NCI-H2196 (cell line): ENCODE data around the gene TNFAIP8L1.
A peak's percentile ranks its signal among the peaks of the same experiment; 100 is the strongest.

ENCODE experiments used
- DNase-seq: peaks from one replicate; lab custom pipeline; 2025; ENCODE audit not compliant: unreplicated experiment; lab: John Stamatoyannopoulos, UW

TNFAIP8L1 gene

DNA sequence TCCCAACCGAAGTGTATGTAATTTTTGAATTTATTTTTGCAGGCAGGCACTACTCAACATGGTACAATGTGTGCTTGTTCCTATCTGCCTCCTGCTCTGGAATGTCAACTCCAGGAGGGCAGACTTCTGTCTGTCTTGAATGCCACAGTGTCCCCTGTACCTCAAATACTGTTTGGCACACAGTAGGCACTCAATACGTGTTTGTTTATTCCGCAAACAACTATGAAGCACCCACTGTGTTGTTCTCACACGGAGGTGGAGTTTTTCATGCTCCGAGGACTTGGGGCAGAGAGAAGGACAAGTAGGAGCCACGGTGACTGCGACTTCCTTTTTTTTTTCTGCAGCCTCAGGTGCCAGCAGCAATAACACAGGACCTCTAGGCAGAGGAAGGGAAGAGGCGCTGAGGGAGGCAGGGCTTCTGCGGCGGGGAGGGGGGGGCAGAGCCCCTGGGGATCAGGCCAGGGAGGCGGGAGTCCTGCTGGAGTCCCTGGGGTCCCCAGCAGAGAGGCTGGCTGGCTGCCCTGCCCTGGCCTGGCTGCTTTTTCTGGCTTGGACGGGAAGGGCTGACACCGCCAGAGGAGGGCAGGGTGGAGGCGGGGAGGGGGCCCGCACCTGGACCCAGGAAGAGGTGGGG lies 29.3 kb upstream of the TNFAIP8L1 start:
- DNase-seq = no peak

DNA sequence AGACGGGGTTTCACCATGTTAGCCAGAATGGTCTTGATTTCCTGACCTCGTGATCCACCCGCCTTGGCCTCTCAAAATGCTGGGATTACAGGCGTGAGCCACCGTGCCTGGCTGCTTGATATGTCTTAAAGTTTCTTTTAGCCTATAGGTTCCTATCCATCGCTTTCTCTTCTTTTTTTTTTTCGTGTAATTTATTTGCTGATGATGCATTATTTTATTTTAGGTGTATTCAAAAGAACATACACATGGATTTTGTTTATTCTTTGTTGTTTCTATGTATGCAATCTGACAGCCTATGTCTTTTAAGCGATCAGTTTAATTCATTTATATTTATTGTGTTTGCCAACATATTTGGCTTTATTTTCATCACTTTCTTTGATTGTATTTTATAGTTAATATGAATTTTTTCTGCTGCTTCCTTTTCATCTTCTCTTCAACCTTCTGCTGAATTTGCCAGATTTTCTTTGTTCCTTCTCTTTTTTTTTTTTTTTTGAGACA lies 26.0 kb upstream of the TNFAIP8L1 start:
- DNase-seq = no peak

DNA sequence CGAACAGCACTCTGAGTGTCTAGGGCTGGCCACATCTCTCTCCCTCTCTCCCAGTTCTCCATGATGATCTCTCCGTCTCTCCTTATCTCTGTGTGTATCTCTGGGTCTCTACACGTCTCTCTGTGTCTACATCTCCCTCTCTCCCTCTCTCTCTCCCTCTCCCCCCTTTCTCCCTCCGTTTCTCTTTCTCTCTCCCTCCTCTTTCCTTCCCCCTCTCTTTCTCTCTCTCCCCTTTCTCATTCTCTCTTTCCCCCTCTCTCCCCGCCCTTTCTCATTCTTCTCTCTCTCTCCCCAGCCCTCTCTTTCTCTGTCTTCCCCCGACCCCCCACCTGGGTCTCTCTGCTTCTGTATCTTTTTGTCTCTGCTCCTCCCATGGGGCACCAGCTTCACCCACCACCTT lies 21.3 kb upstream of the TNFAIP8L1 start:
- no peak for DNase-seq

DNA sequence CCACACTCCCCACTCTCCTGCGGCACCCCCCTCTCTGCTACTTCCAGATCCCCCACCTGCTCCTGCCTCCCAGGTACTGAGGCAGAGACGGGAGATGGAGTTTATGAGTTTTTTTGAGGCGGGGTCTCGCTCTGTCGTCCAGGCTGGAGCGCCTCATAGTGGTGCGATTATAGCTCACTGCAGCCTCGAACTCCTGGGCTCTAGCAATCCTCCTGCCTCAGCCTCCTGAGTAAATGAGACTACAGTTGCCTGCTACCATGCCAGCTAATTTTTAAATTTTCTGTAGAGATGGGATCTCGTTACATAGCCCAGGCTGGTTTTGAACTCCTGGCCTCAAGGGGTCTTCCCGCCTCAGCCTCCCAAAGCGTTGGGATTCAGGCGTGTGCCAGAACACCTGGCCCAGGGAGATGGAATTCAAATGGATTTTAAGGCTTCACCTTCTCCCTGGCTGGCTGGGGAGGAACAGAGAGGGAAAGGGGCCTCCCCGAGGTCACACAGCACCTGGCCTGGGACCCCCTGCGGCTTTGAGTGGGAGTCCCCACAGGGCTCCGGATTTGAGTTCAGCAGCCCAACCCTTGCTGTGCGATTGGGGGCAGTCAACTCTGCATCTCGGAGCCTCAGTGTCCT lies 19.5 kb upstream of the TNFAIP8L1 start:
- no peak for DNase-seq

DNA sequence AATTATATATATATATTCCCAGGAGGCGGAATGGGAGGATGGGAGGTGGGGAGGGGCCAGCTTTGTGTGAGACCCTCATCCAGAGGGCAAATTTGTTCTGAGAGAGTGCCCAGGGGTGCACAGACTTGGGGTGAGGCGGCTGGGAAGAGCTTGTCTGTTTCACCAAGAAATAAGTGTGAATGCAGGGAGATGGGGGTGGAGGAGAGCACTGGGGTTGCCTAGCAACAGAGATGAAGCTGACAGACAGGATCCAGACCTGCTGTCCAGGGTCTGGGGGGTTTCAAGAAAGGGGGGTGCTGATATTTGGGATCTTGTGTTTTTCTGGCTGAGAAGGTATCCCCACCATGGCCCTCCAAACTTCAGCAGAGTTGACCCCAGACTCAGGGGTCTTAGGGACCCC lies 18.6 kb upstream of the TNFAIP8L1 start:
- no peak for DNase-seq

DNA sequence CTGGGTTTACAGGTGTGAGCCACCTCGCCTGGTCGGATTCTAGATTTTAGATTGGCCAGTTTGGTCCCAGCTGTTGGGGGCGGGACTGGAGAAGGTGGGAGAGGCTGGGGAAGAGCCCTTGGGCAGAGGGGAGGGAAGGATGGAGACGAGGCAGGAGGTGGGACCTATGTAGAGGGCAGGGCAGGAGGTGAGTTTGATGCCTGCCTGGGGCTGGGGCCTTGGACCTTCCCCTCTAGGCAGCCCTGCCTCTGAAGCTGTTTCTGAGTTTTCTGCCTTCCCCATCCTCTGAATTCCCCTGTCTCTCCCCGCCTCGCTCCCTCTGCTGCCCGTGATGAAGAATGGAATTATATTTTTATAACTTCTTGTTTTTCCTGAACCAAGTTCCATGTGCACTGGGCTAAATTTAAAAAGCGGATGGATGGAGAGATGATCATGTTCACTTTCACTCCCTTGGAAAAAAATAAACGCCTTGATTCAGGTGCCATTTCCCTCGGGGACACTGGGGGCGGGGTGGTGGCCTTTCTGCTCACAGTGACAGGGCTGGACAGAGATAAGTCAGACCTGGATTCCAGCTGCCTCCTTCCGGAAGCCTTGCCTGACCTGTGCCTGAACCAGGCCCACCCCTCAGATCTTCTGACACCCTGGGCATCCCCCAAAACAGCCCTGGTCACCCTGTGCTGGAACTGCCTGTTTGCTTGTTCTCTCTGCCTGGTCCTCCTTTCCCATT lies 16.5 kb upstream of the TNFAIP8L1 start:
- no peak for DNase-seq

DNA sequence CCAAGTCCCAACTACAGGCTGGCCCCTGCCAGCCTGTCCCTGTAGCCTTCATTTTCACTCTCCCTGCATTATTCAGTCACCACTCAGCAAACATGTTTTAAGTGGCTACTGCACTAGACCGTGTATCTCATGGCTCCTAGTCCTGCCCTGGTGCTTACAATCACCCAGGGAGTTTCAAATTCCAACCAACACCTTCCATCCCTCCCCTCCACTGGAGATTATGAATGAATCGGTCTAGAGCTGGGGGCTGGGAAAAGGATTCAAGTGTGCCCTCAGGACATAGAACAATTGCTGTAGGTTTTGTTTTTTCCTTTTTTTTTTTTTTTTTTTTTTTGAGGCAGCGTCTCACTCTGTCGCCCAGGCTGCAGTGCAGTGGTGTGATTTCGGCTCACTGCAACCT lies 15.0 kb upstream of the TNFAIP8L1 start:
- DNase-seq = no peak

DNA sequence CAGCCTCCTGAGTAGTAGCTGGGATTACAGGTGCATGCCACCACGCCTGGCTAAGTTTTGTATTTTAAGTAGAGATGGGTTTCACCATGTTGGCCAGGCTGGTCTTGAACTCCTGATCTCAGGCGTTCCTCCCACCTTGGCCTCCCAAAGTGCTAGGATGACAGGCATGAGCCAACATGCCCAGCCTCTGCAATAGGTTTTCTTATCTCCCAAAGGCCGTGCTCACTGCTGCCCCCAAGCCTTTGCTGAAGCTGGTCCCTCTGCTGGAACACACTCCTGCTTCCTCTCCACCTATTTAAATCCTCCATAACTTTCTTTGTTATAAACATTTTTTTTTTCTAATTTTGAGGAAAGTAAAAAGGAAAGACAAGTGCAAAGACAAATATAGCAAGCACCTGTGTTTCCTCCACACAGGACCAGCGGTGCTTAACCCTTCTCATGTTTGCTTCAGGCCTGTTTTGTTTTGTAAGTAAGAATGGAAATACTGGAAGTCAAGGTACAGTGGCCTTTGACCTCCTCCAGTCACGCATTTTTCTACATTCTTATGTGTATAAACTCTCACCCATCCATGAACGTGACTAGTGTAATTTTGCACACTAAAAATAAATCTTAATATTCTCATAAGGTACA lies 14.5 kb upstream of the TNFAIP8L1 start:
- peak; percentile 13 for DNase-seq

DNA sequence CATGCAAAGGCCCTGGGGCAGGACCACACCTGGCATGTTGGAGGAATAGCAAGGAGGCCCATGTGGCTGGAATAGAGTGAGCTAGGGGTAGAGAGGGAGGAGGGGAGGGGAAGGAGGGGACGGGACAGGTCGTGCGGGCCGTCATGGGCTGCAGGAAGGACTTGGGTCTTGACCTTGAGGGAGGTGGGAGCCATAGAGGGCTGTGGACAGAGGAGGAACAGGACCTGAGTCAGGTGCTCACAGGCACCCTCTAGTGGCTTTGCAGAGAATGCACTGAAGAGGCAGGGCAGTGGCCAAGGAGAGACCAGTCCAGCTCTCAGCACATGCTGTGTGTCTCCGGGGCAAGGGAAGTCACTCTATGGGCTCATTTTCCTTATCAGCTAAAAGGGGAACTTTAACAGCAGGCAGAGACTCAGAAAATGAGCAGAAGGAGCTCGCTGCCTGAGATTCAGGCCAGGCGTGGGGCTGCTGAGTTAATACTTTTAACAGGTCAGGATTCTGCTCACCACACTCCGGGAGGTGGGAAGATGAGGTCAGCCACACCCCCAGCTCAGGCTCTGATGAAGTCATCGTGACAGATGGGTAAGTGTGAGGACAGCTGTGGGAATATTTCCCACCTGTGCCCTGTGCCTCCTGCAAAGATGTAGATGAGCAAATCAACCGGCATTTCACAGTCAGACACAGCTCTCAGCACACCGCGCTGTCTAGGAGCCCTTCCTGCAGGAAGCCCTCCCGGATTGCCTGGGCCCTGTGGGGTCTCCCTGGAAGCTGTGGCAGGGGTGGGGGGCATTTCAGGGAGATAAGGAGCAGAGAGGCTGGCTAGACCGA lies 6.0 kb upstream of the TNFAIP8L1 start:
- peak; percentile 57 for DNase-seq

DNA sequence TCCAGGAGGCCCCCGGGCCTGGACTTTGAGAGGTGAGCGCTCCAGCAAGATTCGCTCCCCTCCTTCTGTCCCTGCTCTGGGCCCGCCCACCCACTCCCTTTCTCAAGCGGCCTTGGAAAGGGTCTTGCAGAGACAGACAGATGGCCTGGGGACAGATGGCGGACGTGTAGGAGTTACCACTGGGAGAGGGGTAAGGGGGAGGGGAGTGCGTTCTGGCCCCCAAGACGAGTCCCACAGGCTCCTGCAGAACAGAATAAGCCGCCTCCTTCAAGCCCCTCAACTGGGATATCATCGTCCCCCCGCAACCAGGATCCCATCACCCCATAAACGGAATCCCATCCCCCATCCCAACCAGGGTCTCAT lies 3.6 kb upstream of the TNFAIP8L1 start:
- no peak for DNase-seq

DNA sequence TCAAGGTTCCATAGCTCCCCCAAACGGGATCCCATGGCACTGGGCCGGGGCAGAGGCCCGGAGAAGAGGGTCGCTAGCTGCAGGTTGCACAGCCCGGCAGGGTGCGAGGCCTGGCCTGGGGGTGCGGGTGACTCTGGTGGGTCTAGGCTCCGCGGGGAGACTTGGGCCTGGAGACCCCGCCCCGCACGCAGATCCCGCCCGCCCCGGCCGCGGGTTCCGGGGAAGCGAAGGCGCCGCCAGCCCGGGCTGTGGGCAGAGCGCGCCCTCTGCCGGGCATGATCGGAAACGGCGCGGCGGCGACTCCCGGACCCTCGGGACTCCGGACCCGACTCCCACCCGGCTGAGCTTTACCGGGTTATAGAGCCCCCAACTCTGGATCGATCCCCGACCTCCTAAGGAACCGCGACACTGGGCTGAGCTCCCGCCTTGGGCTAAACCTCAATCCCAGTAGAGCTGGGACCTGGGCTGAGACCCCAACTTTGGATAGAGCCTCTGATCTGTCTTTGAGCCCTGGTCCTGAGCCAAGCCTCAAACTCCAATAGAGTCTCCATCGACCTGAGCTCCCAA lies 3.1 kb upstream of the TNFAIP8L1 start:
- peak; percentile 64 for DNase-seq

DNA sequence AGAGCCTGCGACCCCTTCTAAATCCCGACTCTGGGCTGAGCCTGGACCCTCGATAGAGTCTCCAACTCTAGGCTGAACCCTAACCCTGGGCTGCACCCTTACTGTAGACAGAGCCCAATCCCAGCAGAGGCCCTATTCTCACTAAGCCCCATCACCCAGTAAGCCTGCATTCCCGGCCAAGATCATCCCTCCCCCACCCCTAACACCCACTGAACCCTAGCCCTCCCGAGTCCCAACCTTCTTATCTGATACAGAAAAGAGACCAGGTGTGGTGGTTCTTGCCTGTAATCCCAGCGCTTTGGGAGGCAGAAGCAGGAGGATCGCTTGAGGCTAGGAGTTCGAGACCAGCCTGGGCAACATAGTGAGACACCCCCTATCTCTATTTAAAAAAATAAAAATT lies 2.6 kb upstream of the TNFAIP8L1 start:
- DNase-seq = no peak

DNA sequence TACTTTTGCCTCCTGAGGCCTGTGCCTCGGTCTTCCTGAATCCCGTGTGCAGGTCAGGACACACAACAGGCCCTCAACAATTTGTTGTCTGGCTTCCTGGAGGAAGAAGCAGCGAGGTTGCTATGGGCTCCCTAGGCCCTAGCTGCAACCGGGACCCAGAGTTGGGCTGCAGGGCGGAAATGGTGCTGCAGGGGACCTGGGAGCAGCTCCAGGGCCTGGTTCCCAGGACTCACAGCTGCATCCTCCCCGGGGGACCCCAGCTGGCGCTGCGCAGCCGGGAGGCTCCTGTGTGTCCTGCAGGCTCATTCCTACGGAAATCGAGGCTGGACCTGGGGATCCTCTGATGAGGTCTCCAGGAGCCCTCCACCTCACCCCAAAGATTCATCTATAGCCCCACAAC lies 999 bp upstream of the TNFAIP8L1 start:
- DNase-seq = no peak

DNA sequence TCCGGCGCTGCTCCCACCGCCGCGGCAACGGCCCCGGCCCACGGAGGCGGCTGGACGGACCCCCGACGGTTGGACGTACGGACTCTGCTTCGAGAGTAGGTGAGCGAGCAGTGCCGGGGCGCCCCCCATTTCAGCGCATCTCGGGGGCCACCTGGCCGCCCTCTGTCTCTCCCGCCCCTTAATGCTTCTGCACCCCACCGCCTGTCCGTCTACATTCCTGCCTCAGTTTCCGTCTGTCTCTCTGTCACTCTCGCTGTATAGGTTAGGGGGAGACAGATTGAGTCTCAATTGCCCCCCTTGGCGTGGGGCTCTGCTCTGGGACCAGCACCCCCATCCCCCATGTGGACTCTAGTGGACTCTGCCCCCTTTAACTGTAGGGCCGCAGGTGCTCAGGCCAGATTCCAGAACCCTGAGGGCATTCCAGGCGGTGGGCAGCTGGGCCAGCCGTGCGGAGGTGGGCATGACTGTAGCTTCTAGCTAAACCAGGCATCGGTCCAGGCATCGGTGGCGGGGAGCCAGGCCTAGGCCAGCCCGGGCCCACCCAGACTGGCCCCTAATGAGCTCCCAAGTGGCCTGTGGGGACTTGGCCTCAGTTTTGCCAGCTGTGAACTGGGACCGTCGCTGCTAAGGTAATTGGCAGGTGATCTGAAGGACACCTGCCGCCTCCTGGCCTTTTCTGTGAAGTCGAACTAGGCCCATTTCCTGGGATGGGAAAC lies 373 bp downstream of the TNFAIP8L1 start:
- DNase-seq = no peak

DNA sequence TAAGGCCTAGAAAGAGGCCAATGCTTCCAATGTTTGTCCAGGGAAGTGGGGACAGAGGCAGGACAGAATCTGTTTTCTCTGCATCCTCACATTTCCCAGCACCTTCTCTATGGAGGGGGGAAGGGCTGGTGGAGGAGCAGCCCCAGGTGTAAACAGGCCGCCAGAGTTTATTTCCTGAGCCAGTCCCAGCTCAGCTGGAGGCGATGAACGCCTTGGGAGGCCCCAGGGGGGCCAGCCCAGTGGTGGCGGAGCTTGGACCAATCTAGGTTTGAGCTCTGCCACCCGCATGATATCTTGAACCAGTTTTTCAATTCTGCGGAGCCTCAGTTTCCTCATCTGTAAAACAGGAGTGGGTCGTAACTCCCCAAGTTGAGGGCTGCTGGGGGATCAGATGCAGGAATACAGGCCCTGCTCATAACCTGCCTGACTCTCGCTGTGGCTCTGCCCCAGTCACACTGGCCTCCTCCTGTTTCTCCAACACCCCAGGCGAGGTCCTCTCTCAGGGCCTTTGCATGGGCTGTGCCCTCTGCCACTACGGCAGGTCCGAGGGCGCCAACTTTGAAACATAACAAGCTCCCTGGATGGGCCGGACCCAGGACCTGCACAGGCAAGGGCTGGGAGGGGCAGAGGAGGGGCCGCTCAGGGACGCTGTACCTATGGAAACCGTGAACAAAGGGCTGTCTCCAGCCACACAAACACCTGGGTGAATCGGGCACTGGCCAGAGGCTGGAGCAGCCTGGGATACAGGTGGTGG lies 1.1 kb downstream of the TNFAIP8L1 start:
- no peak for DNase-seq

DNA sequence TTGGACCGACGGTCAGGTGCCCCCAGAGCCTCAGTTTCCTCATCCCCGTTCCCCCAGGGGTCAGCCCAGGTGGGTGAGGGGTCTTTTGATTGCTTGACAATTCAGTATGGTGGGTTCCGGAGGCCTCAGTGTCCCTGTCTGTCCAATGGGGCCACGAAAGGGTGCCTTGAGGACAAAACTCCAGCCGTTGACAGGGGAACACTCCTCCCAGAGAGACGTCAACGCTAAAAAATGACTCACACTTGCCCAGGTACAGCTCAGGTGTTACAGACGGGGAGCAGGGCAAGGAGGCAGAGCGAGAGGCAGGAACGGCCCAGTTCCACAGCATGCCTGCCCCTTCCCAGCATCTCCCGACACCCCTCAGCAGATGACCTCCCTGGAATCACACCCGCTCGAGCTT lies 1.8 kb downstream of the TNFAIP8L1 start:
- DNase-seq = no peak

DNA sequence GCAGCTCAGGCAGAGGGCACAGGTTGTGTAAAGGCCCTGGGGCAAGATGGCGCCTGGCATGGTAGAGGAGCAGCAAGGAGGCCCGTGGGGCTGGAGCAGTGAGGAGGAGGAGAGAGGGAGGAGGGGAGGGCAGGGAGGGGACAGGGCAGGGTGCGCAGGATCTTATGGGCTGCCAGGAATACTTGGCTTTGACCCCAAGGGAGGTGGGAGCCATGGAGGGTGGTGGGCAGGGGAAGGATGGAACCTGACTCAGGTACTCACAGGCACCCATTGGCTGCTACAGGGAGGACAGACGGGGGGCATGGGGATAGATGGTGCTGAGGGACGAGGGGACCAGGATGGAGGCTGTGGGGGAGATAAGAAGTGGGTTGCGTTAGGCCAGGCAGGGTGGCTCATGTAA lies 3.3 kb downstream of the TNFAIP8L1 start:
- no peak for DNase-seq

DNA sequence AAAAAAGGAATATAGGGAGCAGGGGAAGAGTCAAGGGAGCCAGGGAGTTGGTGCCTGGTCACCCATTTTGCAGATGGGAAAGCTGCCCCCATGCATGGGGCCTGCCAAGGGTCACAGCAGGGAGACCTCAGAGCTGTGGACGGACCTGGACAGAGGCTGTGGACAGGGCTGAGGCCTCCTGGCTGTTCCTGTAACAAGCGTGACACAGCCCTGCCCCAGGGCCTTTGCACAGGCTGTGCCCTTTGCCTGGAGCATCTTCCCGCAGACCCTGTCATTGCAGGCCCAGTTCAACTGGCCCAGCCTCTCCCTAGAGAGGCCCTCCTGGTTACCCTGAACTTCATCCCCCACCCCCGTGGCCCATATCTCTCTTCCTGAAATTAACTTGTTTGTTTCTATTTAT lies 6.4 kb downstream of the TNFAIP8L1 start:
- no peak for DNase-seq
